K562 (cell line): ENCODE data around the gene USP5. TPM values are rescaled to one million over a fixed set of nuclear protein-coding genes. Genes with fewer than 3 reads are reported as not detected.

Experiments
- ZNF354B ChIP-seq: fragments of 250-450 bp; sonication (Bioruptor Pico); IDR thresholded peaks from 2 replicates; pipeline ENCODE4 v1.4.0; 2020
- polyA plus RNA-seq, 8 experiments: library from polyadenylated mRNA; depleted of rRNA in 4 of 8; stranded (reverse) in 5 of 8; unstranded in 3 of 8; fragments of >200 nt; fragmentation: Nextera tagmentation in 2 of 8; fragmentation: Illumina TruSeq in 1 of 8; extraction: Ambion mirVana in 2 of 8; extraction: Trizol in 1 of 8; gene quantifications; 2 replicates each; pipeline versions ENCODE4 v1.2.1 to v1.2.3, GENCODE V29; 2011 to 2014; ENCODE audit warnings: inconsistent platforms in 1 of 8, missing spikeins in 1 of 8
- total RNA-seq, 7 experiments: library from RNA; depleted of rRNA in 6 of 7; stranded (reverse); fragments of >200 nt in 6 of 7; fragmentation: Illumina TruSeq in 2 of 7; extraction: Trizol in 2 of 7; gene quantifications; 2 replicates each; pipeline versions ENCODE4 v1.2.1 to v1.2.3, GENCODE V29; 2011 to 2021; ENCODE audit warnings: low replicate concordance in 1 of 7
- TF ChIP-seq, protein P1 (sequence below): sonication (generic); formaldehyde crosslinking; IDR thresholded peaks from 2 replicates; pipeline ENCODE4 v1.8.0; 2023; ENCODE audit warnings: missing genetic modification reagents, mild to moderate bottlenecking, borderline replicate concordance

Gene USP5
- total and polyA plus RNA-seq, 9 of the 15 experiments (the other 6 are each of a cell fraction or from before 2014, with no cell fraction given): 1.4 to 107 (median 48.6) TPM

DNA sequence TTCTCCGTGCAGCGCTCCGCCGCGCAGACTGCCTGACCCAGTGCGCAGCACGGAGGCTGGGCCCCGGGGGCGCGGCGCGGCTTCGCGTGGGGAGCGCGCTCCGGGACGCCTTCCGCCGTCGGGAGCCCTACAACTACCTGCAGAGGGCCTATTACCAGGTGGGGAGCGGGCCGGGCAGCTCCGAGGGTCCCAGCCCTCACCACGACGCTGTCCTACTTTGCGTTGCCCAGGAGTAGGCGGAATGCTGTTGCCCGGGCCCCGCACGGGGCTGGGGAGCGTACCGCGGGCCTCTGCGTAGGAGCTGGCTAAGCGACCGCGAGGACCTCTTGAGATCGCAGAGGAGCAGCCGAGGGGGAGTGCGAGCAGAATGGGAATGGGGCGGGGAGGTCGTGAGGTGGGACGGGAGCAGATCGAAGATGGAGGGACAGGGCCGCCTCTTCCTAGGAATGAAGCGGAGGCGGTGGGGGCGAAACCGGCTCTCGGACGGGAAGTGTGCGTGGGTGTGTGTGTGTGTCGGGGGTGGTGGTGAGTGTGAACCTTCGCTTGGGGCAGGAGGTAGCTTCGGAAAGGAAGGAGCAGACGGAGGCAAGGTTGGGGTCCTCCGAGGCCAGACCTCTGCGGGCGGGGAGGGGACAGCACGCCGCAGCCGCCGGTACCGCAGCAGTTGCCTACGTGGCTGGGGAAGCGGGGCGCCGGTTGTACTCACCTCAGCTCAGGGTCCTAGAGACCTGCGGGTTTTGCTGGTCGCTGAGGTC is 23.0 kb upstream of the USP5 start (continued):
- TF ChIP-seq, protein P1, sequence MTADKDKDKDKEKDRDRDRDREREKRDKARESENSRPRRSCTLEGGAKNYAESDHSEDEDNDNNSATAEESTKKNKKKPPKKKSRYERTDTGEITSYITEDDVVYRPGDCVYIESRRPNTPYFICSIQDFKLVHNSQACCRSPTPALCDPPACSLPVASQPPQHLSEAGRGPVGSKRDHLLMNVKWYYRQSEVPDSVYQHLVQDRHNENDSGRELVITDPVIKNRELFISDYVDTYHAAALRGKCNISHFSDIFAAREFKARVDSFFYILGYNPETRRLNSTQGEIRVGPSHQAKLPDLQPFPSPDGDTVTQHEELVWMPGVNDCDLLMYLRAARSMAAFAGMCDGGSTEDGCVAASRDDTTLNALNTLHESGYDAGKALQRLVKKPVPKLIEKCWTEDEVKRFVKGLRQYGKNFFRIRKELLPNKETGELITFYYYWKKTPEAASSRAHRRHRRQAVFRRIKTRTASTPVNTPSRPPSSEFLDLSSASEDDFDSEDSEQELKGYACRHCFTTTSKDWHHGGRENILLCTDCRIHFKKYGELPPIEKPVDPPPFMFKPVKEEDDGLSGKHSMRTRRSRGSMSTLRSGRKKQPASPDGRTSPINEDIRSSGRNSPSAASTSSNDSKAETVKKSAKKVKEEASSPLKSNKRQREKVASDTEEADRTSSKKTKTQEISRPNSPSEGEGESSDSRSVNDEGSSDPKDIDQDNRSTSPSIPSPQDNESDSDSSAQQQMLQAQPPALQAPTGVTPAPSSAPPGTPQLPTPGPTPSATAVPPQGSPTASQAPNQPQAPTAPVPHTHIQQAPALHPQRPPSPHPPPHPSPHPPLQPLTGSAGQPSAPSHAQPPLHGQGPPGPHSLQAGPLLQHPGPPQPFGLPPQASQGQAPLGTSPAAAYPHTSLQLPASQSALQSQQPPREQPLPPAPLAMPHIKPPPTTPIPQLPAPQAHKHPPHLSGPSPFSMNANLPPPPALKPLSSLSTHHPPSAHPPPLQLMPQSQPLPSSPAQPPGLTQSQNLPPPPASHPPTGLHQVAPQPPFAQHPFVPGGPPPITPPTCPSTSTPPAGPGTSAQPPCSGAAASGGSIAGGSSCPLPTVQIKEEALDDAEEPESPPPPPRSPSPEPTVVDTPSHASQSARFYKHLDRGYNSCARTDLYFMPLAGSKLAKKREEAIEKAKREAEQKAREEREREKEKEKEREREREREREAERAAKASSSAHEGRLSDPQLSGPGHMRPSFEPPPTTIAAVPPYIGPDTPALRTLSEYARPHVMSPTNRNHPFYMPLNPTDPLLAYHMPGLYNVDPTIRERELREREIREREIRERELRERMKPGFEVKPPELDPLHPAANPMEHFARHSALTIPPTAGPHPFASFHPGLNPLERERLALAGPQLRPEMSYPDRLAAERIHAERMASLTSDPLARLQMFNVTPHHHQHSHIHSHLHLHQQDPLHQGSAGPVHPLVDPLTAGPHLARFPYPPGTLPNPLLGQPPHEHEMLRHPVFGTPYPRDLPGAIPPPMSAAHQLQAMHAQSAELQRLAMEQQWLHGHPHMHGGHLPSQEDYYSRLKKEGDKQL (CRISPR knock-in tag): no peak
- no peak for TF ChIP-seq ZNF354B (CRISPR knock-in tag)
